ENCODE results near the gene ARHGEF19.
"Not testable (repeated sequence)": the region's sequence is repeated elsewhere in the genome, so short reads cannot be mapped to it uniquely, and the experiment has no call there.

Gene ARHGEF19

DNA sequence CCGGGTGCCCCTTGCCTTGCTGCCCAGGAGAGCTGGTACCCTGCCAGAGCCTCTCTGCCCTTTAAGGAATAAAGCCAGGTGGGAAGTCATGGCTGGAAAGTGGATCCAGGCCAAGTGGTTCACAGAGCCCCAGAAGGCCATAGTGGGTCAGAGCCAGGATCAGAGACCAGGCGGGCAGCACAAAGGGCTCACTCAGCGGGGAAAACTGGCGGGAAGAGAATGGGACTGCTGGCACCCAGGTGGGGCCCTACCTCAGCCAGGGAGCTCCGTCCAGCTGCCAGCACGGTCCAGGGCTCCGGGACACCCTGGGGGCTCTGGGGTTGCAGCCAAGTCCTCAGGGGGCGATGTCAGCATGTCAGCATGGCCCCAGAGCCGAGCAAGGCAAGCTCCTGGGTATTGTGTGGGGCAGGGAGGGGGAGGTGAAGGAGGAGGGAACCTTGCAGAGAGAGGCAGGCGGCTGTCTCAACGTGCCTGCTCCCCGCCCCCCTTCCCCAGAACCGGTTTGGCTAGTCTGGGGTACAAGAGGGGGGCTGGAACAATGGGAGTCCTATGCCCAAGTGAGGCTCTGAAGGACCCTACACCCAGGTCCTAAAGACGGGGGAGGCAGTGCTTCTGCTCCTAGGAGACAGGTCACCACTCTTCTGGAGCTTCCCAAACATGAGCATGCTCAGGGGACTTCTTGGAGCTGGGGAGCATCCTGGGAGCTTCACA lies at the start of gene ARHGEF19:
TSS of gene ARHGEF19 (minus strand) at position 402 of the 711 bp plus-strand sequence. CDS start 3,598 bp downstream, outside the sequence.
- no peak for DNase-seq

DNA sequence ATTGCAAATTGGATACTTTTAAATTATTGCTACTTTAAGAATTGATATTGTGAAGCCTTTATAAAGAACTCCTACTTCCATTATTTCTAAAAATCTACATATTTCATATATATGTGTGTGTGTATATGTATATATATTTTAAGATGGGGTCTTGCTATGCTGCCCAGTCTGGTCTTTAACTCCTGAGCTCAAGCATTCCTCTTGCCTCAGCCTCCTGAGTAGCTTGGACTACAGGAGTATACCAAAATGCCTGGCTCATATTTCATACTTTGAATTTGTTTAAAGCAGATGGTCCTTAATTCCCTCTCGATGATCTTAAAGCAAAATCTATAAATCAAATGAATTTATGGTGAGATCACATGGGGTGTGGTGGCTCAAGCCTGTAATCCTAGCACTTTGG lies 49.6 kb upstream of the ARHGEF19 start:
- no peak for DNase-seq

GRCh38 chr1:16260814-16261213 lies 48.4 kb upstream of the ARHGEF19 start:
- DNase-seq = no peak

DNA sequence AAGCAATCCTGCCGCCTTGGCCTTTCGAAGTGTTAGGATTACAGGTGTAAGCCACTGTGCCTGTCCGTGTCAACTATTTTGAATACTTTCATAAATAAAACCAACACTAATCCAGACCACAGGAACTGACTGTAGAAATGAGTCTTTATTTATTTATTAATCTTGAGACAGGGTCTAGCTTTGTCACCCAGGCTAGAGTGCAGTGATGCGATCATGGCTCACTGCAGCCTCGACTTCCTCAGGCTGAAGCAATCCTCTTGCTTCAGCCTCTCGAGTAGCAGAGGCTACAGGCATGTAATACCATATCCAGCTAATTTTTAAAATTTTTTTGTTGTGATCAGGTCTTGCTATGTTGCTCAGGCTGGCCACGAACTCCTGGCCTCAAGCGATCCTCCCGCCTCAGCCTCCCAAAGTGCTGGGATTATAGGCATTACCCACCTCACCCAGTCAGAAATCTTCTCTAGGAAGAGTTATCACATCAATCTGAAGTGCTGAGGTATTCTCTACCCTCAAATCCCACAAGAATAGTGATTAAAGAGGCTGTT lies 46.2 kb upstream of the ARHGEF19 start:
- no peak for DNase-seq

GRCh38 chr1:16257968-16258367 lies 45.5 kb upstream of the ARHGEF19 start:
- no peak for DNase-seq

- DNase-seq = not testable (repeated sequence)
These were observed 45.1 kb upstream of the ARHGEF19 start for GRCh38 chr1:16257556-16257955.

DNA sequence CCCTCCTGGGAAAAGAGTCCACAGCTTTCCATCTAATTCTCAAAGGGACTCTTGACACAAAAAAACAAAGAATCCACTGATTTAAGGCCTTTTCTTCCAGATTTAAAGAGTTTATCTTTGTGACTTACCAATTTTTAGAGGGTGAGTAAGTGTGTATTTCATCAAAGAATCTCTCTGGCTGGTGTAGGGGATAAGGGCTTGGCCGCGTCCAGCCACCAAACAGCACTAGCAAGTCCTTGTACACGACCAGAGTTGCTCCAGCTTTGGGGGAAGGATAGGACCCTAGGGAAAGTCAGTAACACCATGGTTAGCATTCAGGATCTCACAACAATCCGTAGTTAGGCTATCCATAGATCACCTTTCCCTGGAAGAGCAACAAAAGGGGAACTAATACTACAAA lies 44.0 kb upstream of the ARHGEF19 start:
- no peak for DNase-seq

- no peak for DNase-seq
These were observed 41.9 kb upstream of the ARHGEF19 start for GRCh38 chr1:16254263-16254928.

- DNase-seq = no peak
These were observed 41.0 kb upstream of the ARHGEF19 start for GRCh38 chr1:16253332-16253922.

DNA sequence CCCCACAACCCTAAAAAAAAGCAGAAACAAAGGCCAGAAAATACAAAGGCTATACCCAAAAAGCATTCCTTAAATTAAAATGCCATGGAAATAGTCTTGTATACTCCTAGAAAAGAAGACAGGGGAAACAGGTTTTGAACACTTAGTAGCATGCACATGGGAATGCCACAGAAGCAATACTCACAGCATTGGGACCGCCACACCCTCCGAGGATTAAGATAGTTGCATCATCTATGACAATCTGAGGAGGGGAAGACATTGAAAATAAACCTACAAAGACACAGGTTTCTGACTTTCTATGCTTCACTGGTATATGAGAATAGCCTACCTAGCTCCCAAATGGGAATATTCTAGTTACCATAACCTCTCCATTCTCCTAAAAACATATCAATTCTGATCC lies 40.5 kb upstream of the ARHGEF19 start:
- no peak for DNase-seq

GRCh38 chr1:16251381-16251780 lies 38.9 kb upstream of the ARHGEF19 start:
- no peak for DNase-seq

DNA sequence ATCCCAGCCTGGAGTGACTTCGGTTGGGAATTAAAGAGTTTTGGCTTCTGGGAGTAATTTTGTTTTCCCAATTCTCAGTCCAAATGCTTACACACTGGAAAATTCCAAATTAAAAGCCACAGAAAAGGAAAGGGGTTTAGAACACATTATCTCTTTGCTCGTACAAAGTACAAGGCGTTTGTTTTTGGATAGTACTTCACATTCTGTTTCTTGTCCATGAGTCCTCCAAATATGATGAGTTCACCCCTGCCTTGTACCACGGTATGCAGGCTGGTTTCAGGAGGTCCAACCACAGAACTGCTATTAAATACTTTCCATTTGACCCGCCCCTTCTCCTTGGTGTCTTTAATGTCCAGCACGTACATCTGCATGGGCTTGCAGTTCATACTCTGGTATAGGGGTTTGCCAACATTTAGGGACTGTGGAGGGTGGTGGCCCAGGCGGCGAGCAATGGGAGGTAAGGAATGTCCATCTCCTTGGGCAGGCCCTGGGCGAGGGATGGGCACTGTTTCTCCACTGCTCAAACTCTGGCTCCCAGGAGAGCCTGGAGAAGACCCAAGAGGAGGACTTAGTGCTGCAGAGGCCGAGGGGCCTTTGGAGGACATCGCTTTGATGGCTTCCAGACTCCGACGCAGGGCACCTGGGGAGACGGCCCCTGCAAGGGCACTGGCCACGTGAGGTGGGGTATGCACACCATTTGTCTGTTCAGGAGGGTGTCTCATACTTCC lies 38.2 kb upstream of the ARHGEF19 start:
- DNase-seq = no peak

GRCh38 chr1:16249596-16250241 lies 37.3 kb upstream of the ARHGEF19 start:
- DNase-seq = no peak

GRCh38 chr1:16248603-16249516 lies 36.4 kb upstream of the ARHGEF19 start:
- no peak for DNase-seq

- no peak for DNase-seq
These were observed 35.6 kb upstream of the ARHGEF19 start for GRCh38 chr1:16248007-16248436.

DNA sequence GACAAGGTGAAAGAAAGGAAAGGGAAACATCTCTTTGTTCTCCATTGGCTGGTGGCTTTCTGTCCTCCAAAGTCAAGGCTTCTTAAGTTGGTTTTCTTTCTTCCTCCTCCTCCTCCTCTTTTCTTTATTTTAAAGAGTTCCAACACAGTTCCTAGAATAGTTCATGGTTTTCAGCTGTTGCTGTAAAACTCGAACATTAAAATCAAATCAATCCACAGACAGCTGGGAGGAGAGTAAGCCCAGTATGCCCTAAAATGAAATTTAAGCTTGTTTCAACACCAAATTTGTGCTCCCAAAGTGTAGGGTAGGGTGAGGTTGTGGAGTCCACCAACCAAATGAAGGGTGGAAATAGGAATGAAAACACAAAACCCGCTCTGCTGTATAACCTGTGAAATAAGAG lies 35.0 kb upstream of the ARHGEF19 start:
- no peak for DNase-seq

GRCh38 chr1:16246961-16247360 lies 34.5 kb upstream of the ARHGEF19 start:
- no peak for DNase-seq

GRCh38 chr1:16246239-16246638 lies 33.8 kb upstream of the ARHGEF19 start:
- not testable (repeated sequence) for DNase-seq

- DNase-seq = no peak
These were observed 33.2 kb upstream of the ARHGEF19 start for GRCh38 chr1:16245476-16246196.

DNA sequence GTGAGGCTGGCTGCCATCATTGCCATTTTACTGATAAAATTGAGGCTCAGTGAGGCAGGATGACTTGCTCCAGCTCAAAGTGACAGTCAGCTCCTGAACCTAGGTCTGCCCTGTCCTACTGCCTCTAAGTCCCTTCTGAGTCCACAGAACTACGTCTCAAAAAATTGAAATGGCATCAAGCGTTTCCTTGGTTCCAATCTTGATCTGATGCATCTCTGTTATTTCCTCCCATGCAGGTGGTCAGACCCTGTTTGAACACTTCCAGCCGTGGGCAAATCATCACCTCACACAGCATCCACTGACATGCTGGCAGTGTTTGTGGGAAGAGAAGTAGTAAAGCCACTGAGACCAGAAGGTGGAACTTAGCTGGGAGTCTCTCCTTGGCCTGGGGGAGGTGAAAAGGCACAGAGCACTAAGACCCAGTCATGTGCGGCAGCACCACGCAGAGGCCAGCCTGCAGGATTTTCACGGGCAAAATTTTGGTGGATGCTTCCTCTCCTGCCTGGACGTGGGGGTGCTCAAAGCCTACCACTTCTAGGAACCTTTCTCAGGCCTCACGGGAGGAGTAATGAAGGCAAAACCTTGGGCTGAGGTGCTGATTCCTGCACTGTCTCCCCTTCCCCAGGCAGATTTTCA lies 32.3 kb upstream of the ARHGEF19 start:
- no peak for DNase-seq
